Measurements from ENCODE around the gene SCRN2. TPM values are rescaled to one million over a fixed set of nuclear protein-coding genes. Genes with fewer than 3 reads are reported as not detected.

The SCRN2 gene
- total RNA-seq, 2 experiments from 2014 or later = 20.6 to 21.0 TPM

DNA sequence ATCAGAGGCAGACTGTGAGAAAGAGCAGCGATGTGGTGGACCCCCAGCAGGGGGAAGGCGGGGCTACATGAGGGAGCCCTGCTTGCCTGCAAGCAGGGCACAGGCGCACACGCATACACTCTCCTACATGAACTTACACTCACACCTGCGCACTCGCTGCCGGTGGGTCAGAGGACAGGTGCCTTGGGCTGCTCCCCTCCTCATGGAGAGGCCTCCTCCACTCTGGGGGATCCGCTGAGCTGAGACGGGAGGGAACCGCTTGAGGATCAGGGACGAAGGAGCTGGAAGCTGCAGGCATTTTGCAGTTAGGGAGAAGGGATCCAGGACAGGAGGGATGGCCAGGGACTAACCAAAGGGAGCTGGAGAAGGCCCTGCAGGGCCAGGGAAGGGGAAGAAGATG lies 33.7 kb downstream of the SCRN2 start:
- Mint-ChIP-seq H3K9me3 (no peaks in the 10 kb centered on the region), H3K4me3 (no peak overlapping the region), H3K27ac (no peak overlapping the region), H3K4me1 (ENCODE audit: low read depth) (peaks cover 9% of the 10 kb centered on the region), H3K27me3 (no peaks in the 10 kb centered on the region), H3K36me3 (peaks cover 21% of the 10 kb centered on the region)
- no peak for DNase-seq
- POLR2A ChIA-PET = no interaction called here
- intact Hi-C loops (cut with micrococcal nuclease) = no loop called here
- CTCF ChIA-PET = no interaction called here

DNA sequence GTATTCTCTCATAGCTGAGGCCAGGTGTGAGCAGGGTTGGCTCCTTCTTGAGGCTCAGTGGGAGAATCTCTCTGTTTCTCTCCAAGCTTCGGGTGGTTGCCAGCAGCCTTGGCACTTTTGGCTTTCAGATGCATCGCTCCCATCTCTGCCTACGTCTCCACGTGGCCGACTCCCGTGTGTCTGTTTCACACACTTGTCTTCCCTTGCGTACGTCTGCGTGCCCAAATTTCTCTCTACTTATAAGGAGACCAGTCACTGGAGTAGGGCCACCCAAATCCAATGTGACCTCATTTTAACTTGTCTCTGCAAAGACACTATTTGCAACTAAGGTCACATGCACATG lies 34.2 kb downstream of the SCRN2 start:
- intact Hi-C loops (cut with micrococcal nuclease) = no loop called here
- Mint-ChIP-seq H3K27ac (no peak overlapping the region), H3K9me3 (no peaks in the 10 kb centered on the region), H3K36me3 (peaks cover 18% of the 10 kb centered on the region), H3K4me1 (ENCODE audit: low read depth) (peaks cover 9% of the 10 kb centered on the region), H3K27me3 (no peaks in the 10 kb centered on the region), H3K4me3 (no peak overlapping the region)
- POLR2A ChIA-PET = no interaction called here
- no peak for DNase-seq
- CTCF ChIA-PET = no interaction called here

DNA sequence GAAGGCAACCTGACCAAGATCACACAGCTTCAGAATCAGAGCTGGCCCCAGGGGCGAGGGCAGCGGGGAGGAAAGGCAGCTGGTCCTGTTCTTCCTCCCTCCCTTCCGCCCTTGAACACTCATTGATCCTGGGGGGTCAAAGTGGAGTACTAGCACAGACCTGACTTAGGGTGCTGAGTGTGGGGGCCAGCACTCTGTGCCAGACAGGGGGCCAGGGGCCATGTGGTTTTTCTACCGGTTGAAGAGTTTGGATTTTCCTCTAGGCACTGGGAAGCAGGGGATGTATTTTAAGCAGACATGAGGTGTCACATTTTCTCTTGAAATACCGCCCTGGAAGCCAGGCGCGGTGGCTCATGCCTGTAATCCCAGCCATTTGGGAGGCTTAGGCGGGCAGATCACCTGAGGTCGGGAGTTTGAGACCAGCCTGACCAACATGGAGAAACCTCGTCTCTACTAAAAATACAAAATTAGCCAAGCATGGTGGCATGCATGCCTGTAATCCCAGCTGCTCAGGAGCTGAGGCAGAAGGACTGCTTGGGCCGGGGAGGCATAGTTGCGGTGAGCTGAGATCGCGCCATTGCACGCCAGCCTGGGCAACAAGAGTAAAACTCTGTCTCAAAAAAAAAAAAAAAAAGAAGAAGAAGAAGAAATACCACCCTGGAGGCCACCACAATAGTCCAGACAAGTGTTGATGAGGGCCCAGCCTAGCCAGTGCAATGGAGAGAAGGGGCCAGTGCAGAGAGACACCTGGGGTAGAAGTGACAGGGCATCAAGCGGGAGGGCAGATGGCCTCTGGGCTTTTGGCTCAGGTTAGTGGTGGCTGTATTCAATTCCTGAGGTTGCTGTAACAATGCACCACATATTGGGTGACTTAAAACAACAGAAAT lies 34.8 kb downstream of the SCRN2 start:
- intact Hi-C loops (cut with micrococcal nuclease) = no loop called here
- no peaks in the 10 kb centered on the region for H3K27me3 Mint-ChIP-seq
- H3K9me3 Mint-ChIP-seq = no peaks in the 10 kb centered on the region
- H3K4me3 Mint-ChIP-seq = no peak overlapping the region
- POLR2A ChIA-PET = no interaction called here
- no peak overlapping the region for H3K27ac Mint-ChIP-seq
- peaks cover 9% of the 10 kb centered on the region for H3K4me1 Mint-ChIP-seq (ENCODE audit: low read depth)
- DNase-seq = no peak
- CTCF ChIA-PET = no interaction called here
- peaks cover 17% of the 10 kb centered on the region for H3K36me3 Mint-ChIP-seq

DNA sequence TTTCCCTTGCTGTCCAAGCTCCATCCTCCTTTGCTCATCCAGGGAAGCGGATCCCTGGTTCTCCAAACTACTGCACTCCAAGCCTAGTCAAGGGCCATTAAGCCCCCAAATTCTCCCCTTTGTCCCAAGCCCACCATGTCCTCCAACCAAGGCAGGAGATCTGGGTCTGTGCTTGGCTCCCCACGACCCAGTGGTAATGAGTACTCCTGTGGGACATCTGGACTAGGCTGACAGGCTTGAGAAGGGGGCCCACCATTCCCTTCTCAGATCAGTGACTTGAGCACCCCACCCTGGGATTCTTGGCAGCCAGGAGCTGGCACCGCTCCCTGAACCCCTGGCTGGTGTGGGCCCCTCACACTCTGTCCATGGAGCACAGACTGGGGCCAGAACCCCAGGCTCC lies 36.6 kb downstream of the SCRN2 start:
- DNase-seq = no peak
- H3K9me3 Mint-ChIP-seq = no peaks in the 10 kb centered on the region
- H3K27ac Mint-ChIP-seq = no peak overlapping the region
- intact Hi-C loops (cut with micrococcal nuclease) = loop anchor here (5.0 kb wide), 2 partner anchors 62 to 107 kb away; no protein-coding TSS in a partner anchor
- H3K4me1 Mint-ChIP-seq (ENCODE audit: low read depth) = no peaks in the 10 kb centered on the region
- ChIA-PET CTCF (interaction anchor here (0.7 to 1.1 kb wide), 2 partner anchors 104 to 1254 kb away, joined by 3 to 4 read pairs; no protein-coding TSS in a partner anchor), POLR2A (no interaction called here)
- H3K36me3 Mint-ChIP-seq = peaks cover 8% of the 10 kb centered on the region
- no peak overlapping the region for H3K4me3 Mint-ChIP-seq
- no peaks in the 10 kb centered on the region for H3K27me3 Mint-ChIP-seq

DNA sequence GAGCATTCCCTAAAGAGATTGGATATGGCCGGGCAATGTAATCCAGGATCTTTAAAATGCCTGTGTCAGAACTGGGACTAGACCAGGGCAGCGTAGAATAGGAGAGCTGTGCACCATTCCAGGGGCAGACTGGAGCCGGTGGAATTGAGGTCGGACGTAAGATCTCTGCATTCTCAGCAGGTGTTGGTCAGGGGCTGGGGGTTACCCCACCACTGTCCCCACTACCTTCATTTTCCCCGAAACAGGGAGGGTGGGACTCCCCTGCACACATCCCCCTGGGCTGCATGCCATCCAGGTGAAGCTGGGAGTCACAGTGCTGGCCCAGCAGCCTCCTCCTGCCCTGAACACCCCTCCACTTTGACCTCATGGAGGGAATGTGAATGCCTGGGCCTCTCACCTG lies 37.3 kb downstream of the SCRN2 start:
- no peak overlapping the region for H3K4me3 Mint-ChIP-seq
- no peak for DNase-seq
- ChIA-PET CTCF (interaction anchor here (0.7 to 1.1 kb wide), 2 partner anchors 103 to 1255 kb away, joined by 3 to 4 read pairs; no protein-coding TSS in a partner anchor), POLR2A (no interaction called here)
- H3K27me3 Mint-ChIP-seq = no peaks in the 10 kb centered on the region
- no peaks in the 10 kb centered on the region for H3K4me1 Mint-ChIP-seq (ENCODE audit: low read depth)
- H3K9me3 Mint-ChIP-seq = no peaks in the 10 kb centered on the region
- H3K36me3 Mint-ChIP-seq = peaks cover 8% of the 10 kb centered on the region
- intact Hi-C loops (cut with micrococcal nuclease) = loop anchor here (2.0 to 5.0 kb wide), 3 partner anchors 27 to 106 kb away; no protein-coding TSS in a partner anchor
- H3K27ac Mint-ChIP-seq = no peak overlapping the region

DNA sequence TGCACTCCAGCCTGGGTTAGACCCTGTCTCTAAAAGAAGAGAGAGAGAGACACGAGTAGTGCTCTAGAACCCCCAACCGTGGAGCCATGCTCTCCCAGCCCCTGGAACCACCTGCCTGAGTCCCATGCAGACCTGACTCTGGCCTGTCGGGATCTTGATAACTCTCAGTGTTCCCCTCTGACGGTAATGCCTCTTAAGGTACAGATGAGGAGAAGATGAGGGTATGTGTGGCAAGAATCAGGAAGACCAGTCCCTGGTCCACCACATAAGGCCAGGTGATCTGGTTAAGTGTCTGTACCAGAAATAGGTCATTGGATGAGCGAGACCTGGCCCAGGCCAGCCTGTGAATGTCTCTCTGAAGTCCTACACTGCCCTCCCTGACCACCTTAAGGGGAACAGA lies 37.9 kb downstream of the SCRN2 start:
- H3K36me3 Mint-ChIP-seq = peaks cover 8% of the 10 kb centered on the region
- no peak for DNase-seq
- POLR2A ChIA-PET = interaction anchor here (0.7 kb wide), 1 partner anchor 29 kb away, joined by 3 read pairs; no protein-coding TSS in a partner anchor
- no peaks in the 10 kb centered on the region for H3K9me3 Mint-ChIP-seq
- no peak overlapping the region for H3K4me3 Mint-ChIP-seq
- H3K27me3 Mint-ChIP-seq = no peaks in the 10 kb centered on the region
- intact Hi-C loops (cut with micrococcal nuclease) = loop anchor here (2.0 to 5.0 kb wide), 3 partner anchors 26 to 106 kb away; no protein-coding TSS in a partner anchor
- CTCF ChIA-PET = interaction anchor here (0.7 to 2.3 kb wide), 3 partner anchors 60 to 104 kb away, joined by 3 to 13 read pairs (median 6); no protein-coding TSS in a partner anchor
- H3K4me1 Mint-ChIP-seq (ENCODE audit: low read depth) = no peaks in the 10 kb centered on the region
- H3K27ac Mint-ChIP-seq = no peak overlapping the region

DNA sequence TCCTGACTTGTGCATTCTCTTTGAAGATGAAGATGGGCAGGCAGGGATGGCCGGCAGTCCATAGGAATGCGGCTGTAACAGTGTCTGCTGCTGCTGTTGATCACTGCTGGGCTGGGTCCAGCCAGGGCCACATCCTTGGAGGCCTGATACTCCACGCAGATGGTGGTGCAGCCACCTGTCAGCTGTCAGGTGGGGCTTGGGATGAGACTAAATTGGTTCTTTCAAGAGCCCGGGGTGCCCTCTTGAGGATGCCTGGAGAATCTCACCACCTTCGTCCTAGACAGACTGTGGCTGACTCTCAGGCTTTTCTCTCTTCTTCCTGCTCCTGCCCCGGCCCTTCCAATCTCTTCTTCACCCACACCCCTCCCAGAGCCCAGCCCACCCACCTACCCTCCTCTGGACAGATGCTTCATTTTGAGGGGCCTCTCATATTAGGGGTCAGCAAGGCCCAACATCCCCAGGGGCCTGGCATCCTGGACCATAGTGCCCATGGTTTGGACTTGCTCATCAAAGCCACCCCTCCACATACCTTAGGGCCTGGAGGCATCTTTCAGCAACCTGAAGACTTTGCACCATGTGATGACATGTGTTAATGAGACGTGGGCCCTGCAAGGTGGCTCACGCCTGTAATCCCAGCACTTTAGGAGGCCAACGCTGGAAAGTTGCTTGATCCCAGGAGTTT lies 38.6 kb downstream of the SCRN2 start:
- Mint-ChIP-seq H3K36me3 (peaks cover 4% of the 10 kb centered on the region), H3K27ac (no peak overlapping the region), H3K9me3 (no peaks in the 10 kb centered on the region), H3K27me3 (no peaks in the 10 kb centered on the region), H3K4me1 (ENCODE audit: low read depth) (no peaks in the 10 kb centered on the region), H3K4me3 (no peak overlapping the region)
- ChIA-PET POLR2A (interaction anchor here (0.7 kb wide), 1 partner anchor 29 kb away, joined by 3 read pairs; no protein-coding TSS in a partner anchor), CTCF (interaction anchor here (0.7 to 2.4 kb wide), 8 partner anchors 12 to 184 kb away, joined by 3 to 13 read pairs (median 6); no protein-coding TSS in a partner anchor)
- peak; percentile 71 for DNase-seq
- intact Hi-C loops (cut with micrococcal nuclease) = loop anchor here (2.0 to 5.0 kb wide), 3 partner anchors 26 to 105 kb away; no protein-coding TSS in a partner anchor

DNA sequence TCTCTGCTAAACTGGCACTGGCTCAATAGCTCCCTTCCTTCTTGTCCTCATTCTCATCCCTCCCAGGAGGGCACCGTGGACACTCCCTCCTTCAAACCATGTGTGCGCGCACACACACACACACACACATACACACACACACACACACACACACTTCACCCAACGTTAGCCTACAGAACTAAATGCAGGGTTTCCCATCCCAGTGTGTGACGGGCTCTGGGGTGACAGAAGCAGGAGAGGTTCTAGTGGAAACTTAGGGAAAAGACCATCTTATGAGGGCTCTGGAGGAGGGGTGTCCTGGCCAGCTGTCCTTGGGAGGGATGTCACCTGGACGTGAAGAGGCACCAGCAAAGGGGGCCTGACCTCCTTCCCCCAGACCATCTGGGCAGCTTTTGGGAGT lies 39.2 kb downstream of the SCRN2 start:
- no peak for DNase-seq
- POLR2A ChIA-PET = no interaction called here
- CTCF ChIA-PET = interaction anchor here (1.0 to 2.4 kb wide), 9 partner anchors 12 to 183 kb away, joined by 3 to 13 read pairs (median 5); no protein-coding TSS in a partner anchor
- intact Hi-C loops (cut with micrococcal nuclease) = loop anchor here (2.0 to 5.0 kb wide), 3 partner anchors 25 to 105 kb away; no protein-coding TSS in a partner anchor
- Mint-ChIP-seq H3K9me3 (no peaks in the 10 kb centered on the region), H3K27me3 (no peaks in the 10 kb centered on the region), H3K36me3 (no peaks in the 10 kb centered on the region), H3K4me3 (no peak overlapping the region), H3K27ac (no peak overlapping the region), H3K4me1 (ENCODE audit: low read depth) (no peaks in the 10 kb centered on the region)

DNA sequence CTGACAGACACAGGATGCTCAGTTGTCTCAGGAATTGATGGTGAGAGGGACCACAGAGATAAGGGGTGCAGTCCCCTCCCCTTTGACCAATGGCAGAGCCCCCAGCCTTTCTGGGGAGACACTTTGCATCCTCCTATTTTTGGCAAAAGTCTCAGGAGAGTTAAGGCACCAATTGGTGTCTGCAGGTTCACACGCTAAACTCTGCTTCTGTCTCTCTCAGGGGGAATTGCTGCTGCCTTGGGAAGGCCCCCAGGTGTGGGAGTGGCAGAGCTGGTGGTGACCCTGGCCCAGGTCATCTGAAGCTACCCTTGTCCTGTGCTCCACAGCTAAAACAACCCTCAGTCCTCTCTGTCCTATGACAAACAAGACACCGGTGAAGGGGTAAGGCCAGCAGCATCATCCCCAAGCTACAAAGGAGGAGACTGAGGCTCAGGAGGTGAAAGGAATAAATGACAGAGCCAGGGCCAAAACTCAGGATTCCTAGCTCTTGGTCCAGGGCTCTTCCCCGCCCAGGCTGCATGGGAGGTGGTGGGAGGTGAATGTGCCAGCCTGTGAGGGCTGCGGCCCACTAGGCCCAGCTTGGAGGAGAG lies 39.8 kb downstream of the SCRN2 start:
- CTCF ChIA-PET = interaction anchor here (0.7 to 2.4 kb wide), 10 partner anchors 9 to 182 kb away, joined by 3 to 13 read pairs (median 4); no protein-coding TSS in a partner anchor
- no peak for DNase-seq
- Mint-ChIP-seq H3K4me1 (ENCODE audit: low read depth) (no peaks in the 10 kb centered on the region), H3K27ac (no peak overlapping the region), H3K27me3 (no peaks in the 10 kb centered on the region), H3K36me3 (no peaks in the 10 kb centered on the region), H3K9me3 (no peaks in the 10 kb centered on the region), H3K4me3 (no peak overlapping the region)
- POLR2A ChIA-PET = interaction anchor here (0.6 kb wide), 1 partner anchor 14 kb away, joined by 5 read pairs; no protein-coding TSS in a partner anchor
- intact Hi-C loops (cut with micrococcal nuclease) = loop anchor here (5.0 kb wide), 2 partner anchors 59 to 104 kb away; no protein-coding TSS in a partner anchor

DNA sequence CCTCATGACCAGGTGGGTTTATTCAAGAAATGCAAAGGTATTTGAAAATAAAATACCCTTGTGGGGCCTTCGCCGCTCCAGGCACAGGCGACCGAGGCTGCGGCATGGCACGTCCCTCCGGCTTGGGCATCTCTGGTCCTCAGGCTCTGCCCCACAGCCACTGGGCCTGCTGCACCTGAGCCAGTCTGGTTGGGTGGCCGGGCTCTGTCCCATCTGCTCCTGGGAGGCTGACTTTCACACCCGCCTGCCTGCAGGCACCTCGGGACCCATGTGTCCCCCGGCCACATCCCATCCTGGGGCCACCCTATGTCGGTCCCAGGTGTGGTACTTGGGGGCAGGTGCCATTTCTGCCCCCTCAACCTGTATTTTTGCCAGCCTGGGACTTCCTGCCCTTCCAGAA lies 40.4 kb downstream of the SCRN2 start:
- H3K4me3 Mint-ChIP-seq = no peak overlapping the region
- POLR2A ChIA-PET = interaction anchor here (0.6 kb wide), 1 partner anchor 14 kb away, joined by 5 read pairs; no protein-coding TSS in a partner anchor
- H3K36me3 Mint-ChIP-seq = no peaks in the 10 kb centered on the region
- no peak overlapping the region for H3K27ac Mint-ChIP-seq
- H3K4me1 Mint-ChIP-seq (ENCODE audit: low read depth) = no peaks in the 10 kb centered on the region
- no peaks in the 10 kb centered on the region for H3K27me3 Mint-ChIP-seq
- DNase-seq = no peak
- intact Hi-C loops (cut with micrococcal nuclease) = loop anchor here (5.0 kb wide), 2 partner anchors 58 to 103 kb away; no protein-coding TSS in a partner anchor
- CTCF ChIA-PET = interaction anchor here (0.7 to 2.4 kb wide), 6 partner anchors 8 to 103 kb away, joined by 3 to 13 read pairs (median 7); no protein-coding TSS in a partner anchor
- H3K9me3 Mint-ChIP-seq = no peaks in the 10 kb centered on the region

DNA sequence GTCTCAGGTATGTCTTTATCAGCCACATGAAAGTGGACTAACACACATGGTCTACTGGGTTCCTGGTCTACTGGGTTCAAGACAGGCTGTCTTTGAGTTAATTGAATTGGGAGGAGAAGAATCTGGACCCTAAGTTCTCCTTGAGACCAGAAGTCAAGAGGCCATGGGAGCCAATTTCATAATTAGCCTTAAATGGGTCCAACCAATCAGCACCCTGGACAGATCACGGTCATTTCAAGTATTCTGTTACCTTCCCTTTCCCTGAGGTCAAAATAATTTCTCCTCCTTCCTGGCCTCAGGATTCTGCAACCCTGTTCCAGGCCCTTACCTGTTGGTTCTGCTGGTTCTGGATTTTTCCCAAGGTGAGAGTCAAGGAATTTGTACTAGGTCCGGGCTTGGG lies 43.3 kb downstream of the SCRN2 start:
- ChIA-PET POLR2A (no interaction called here), CTCF (interaction anchor here (0.8 to 1.8 kb wide), 3 partner anchors 8 to 101 kb away, joined by 3 to 10 read pairs (median 4); partner anchors contain the start of gene TBX21)
- Mint-ChIP-seq H3K4me3 (no peak overlapping the region), H3K36me3 (no peaks in the 10 kb centered on the region), H3K27me3 (peaks cover 8% of the 10 kb centered on the region), H3K27ac (no peak overlapping the region), H3K4me1 (ENCODE audit: low read depth) (no peaks in the 10 kb centered on the region), H3K9me3 (no peaks in the 10 kb centered on the region)
- DNase-seq = no peak
- intact Hi-C loops (cut with micrococcal nuclease) = no loop called here

Measured in activated CD4-positive, alpha-beta memory T cell treated with anti-CD3 and anti-CD28 coated beads for 36 hours (primary cell).